GM12878 (cell line): ENCODE results near the gene ZNF454. TPM values are rescaled to one million over a fixed set of nuclear protein-coding genes. Genes with fewer than 3 reads are reported as not detected.

Source experiments
- ATAC-seq: fragments of 200-7000 bp; cut with Tn5 transposase; 3 replicates; pipeline ENCODE4 v1.9.1; 2020; ENCODE audit warnings: mild to moderate bottlenecking, moderate library complexity
- BruUV-seq: library from RNA; stranded (reverse); fragments of 400-500 nt; replicated peaks from 2 replicates; lab custom pipeline; 2021; lab: Mats Ljungman, UMichigan
- CTCF ChIA-PET: fragments of 300-600 bp; sonication (Branson Sonifier 250); formaldehyde crosslinking; extraction: SDS; loops from one replicate; lab custom pipeline; 2021; ENCODE audit warnings: inconsistent platforms; lab: Yijun Ruan, JAX
- POLR2A ChIA-PET: fragments of 350-600 bp; formaldehyde crosslinking; extraction: SDS; loops from one replicate; lab custom pipeline; 2021; ENCODE audit warnings: inconsistent platforms; lab: Charles Lee
- RAD21 ChIA-PET: fragments of 300-600 bp; sonication (Branson Sonifier 250); formaldehyde crosslinking; loops from one replicate; lab custom pipeline; 2023; ENCODE audit warnings: antibody characterized with exemption; ENCODE audit not compliant: unreplicated experiment; lab: Charles Lee
- SMC1A ChIA-PET: fragments of 300-600 bp; sonication (Branson Sonifier 250); formaldehyde crosslinking; loops from one replicate; lab custom pipeline; 2023; ENCODE audit not compliant: unreplicated experiment, uncharacterized antibody; lab: Charles Lee
- DNase-seq: peaks from one replicate; pipeline ENCODE4 v3.0.0-alpha.2; 2011; ENCODE audit warnings: low read depth, low spot score
- FAIRE-seq: peaks from 3 replicates; lab custom pipeline; 2011; peaks lifted over from hg19 to GRCh38; lab: Jason Lieb, UNC
- H2AFZ ChIP-seq: 2 replicates; pipeline ENCODE4 v1.6.0; 2011; ENCODE audit warnings: low read depth, low read length, control low read depth; ENCODE audit not compliant: control insufficient read depth
- H3K27ac ChIP-seq: 2 replicates; pipeline ENCODE4 v1.5.1; 2011; ENCODE audit warnings: control low read depth; ENCODE audit not compliant: control insufficient read depth, insufficient read depth
- H3K27me3 ChIP-seq, 2 experiments: replicated peaks in 1 of 2; 2 replicates each; pipeline versions ENCODE4 v1.6.0 to v1.6.1; 2011; ENCODE audit warnings: low read length in 1 of 2; ENCODE audit not compliant: control insufficient read depth in 2 of 2, insufficient read depth in 2 of 2
- H3K36me3 ChIP-seq, 2 experiments: 2 replicates each; pipeline ENCODE4 v1.5.1; 2011; ENCODE audit warnings: low read length in 1 of 2; ENCODE audit not compliant: control insufficient read depth in 2 of 2, insufficient read depth in 2 of 2
- H3K4me1 ChIP-seq: 2 replicates; pipeline ENCODE4 v1.6.1; 2011; ENCODE audit warnings: mild to moderate bottlenecking, low read length, moderate library complexity, mixed read lengths; ENCODE audit not compliant: control insufficient read depth, insufficient read depth
- H3K4me2 ChIP-seq: 2 replicates; pipeline ENCODE4 v1.6.0; 2011; ENCODE audit warnings: control low read depth; ENCODE audit not compliant: control insufficient read depth, insufficient read depth
- H3K4me3 ChIP-seq: fragments of 200-600 bp; sonication (generic); 2 replicates; pipeline ENCODE4 v1.5.1; 2016
- H3K79me2 ChIP-seq: 2 replicates; pipeline ENCODE4 v1.6.0; 2011; ENCODE audit warnings: low read length; ENCODE audit not compliant: control insufficient read depth, insufficient read depth
- H3K9ac ChIP-seq: 2 replicates; pipeline ENCODE4 v1.8.0; 2011; ENCODE audit warnings: low read length, control low read depth, mixed read lengths; ENCODE audit not compliant: control insufficient read depth, insufficient read depth
- H3K9me3 ChIP-seq: replicated peaks from 3 replicates; pipeline ENCODE4 v1.5.1; 2011; ENCODE audit warnings: mild to moderate bottlenecking, low read length; ENCODE audit not compliant: control insufficient read depth, insufficient read depth
- H4K20me1 ChIP-seq: 2 replicates; pipeline ENCODE4 v1.6.0; 2011; ENCODE audit not compliant: control insufficient read depth, insufficient read depth
- CREB1 ChIP-seq: IDR thresholded peaks from 2 replicates; pipeline ENCODE4 v1.6.1; 2012; ENCODE audit warnings: low read depth, mild to moderate bottlenecking, inconsistent platforms
- JUND ChIP-seq: IDR thresholded peaks from 2 replicates; pipeline ENCODE4 v1.6.1; 2012; ENCODE audit warnings: low read depth, mild to moderate bottlenecking, low read length, improper control_type of control experiment, moderate library complexity
- RB1 ChIP-seq: fragments of 450-650 bp; formaldehyde crosslinking; IDR thresholded peaks from 2 replicates; pipeline ENCODE4 v1.6.1; 2017; ENCODE audit warnings: mild to moderate bottlenecking, borderline replicate concordance
- SPI1 ChIP-seq: IDR thresholded peaks from 2 replicates; pipeline ENCODE4 v1.6.1; 2011; ENCODE audit warnings: low read depth, mild to moderate bottlenecking, low read length, moderate library complexity, borderline replicate concordance; ENCODE audit not compliant: insufficient read depth
- TCF7 ChIP-seq: IDR thresholded peaks from 2 replicates; pipeline ENCODE4 v1.6.1; 2014; ENCODE audit warnings: antibody characterized with exemption, borderline replicate concordance
- YY1 ChIP-seq: IDR thresholded peaks from 2 replicates; pipeline ENCODE4 v1.6.1; 2011; ENCODE audit warnings: low read depth, mild to moderate bottlenecking, low read length
- ZBED1 ChIP-seq: IDR thresholded peaks from 2 replicates; pipeline ENCODE4 v1.6.1; 2016; ENCODE audit warnings: borderline replicate concordance
- ZNF207 ChIP-seq: fragments of 450-650 bp; IDR thresholded peaks from 2 replicates; pipeline ENCODE4 v1.6.1; 2014; ENCODE audit warnings: antibody characterized with exemption, mild to moderate bottlenecking, borderline replicate concordance
- ZNF622 ChIP-seq: fragments of 450-650 bp; IDR thresholded peaks from 2 replicates; pipeline ENCODE4 v1.6.1; 2017; ENCODE audit warnings: mild to moderate bottlenecking, inconsistent platforms
- WGBS: methylation state at CpG from one replicate; pipeline ENCODE4 v1.1.6; 2016; ENCODE audit warnings: low lambda C conversion rate; ENCODE audit not compliant: insufficient replicate concordance, insufficient coverage; ENCODE audit errors: missing lambda C conversion rate; 5-methylcytosine and 5-hydroxymethylcytosine counted together
- in situ Hi-C: fragments of 300-500 bp; cut with MboI; formaldehyde crosslinking; loops from 9 replicates; pipeline ENCODE4 v1.14.3; 2018; ENCODE audit warnings: mixed read lengths
- intact Hi-C: fragments of 100-400 bp; cut with micrococcal nuclease; formaldehyde crosslinking; loops from one replicate; pipeline ENCODE4 v1.14.2; 2022; ENCODE audit not compliant: unreplicated experiment
- polyA plus RNA-seq, 11 experiments: library from polyadenylated mRNA; depleted of rRNA in 4 of 11; unstranded in 6 of 11; stranded (reverse) in 5 of 11; fragments of >200 nt; fragmentation: Nextera tagmentation in 4 of 11; fragmentation: Illumina TruSeq in 1 of 11; extraction: Ambion mirVana in 4 of 11; extraction: Trizol in 1 of 11; gene quantifications; 1 replicate in 1 of 11; 2 replicates in 10 of 11; pipeline versions ENCODE4 v1.2.1 to v1.2.3, GENCODE V29; 2011 to 2016; ENCODE audit warnings: inconsistent platforms in 2 of 11, missing spikeins in 2 of 11, low read depth in 1 of 11
- total RNA-seq, 4 experiments: library from RNA; depleted of rRNA in 3 of 4; stranded (reverse); fragments of >200 nt in 3 of 4; fragmentation: Illumina TruSeq in 1 of 4; extraction: Trizol in 1 of 4; gene quantifications; 2 replicates each; pipeline versions ENCODE4 v1.2.1 to v1.2.3, GENCODE V29; 2013 to 2021

Gene ZNF454
- total and polyA plus RNA-seq, 10 of the 15 experiments (the other 5 are each of a cell fraction or from before 2014, with no cell fraction given), result not detected

DNA sequence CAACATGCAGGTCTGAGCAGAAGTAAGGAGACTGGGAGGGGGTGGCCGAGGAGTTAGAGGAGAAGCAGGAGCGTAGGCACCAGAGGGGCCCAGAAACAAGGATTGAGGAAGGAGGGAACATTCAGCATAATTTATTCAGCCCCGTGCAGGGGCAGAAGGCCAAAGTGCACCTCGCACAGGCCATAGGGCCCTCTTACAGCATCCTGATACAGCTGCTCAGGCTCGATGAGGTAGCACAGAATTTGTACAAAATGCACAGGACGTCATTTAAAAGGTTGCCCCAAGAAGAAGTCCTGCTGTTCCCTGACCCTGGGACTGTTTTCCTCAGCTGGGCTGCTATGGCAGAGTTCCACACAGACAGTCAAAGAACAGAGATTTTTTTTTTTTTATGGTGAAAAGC is 56.2 kb downstream of the ZNF454 start (continued):
- TF ChIP-seq ZNF622 (no peak), JUND (no peak), CREB1 (no peak), YY1 (no peak), SPI1 (no peak), ZBED1 (no peak)

GRCh38 chr5:178998441-178998840 is 57.4 kb downstream of the ZNF454 start:
- no peak overlapping the region for H3K4me3 ChIP-seq
- ChIA-PET SMC1A (no interaction called here), CTCF (no interaction called here), RAD21 (no interaction called here), POLR2A (no interaction called here)
- no peak overlapping the region for H3K9ac ChIP-seq
- H3K4me1 ChIP-seq, result no peaks in the 10 kb centered on the region
- no TSS peak for BruUV-seq
- ATAC-seq, result no peak
- in situ Hi-C loops (no loop called here), intact Hi-C loops (no loop called here)
- H3K79me2 ChIP-seq, result no peaks in the 10 kb centered on the region
- no peaks in the 10 kb centered on the region for H3K36me3 ChIP-seq
- H4K20me1 ChIP-seq, result no peaks in the 10 kb centered on the region
- H3K4me2 ChIP-seq, result no peak overlapping the region
- TF ChIP-seq TCF7 (no peak), ZNF207 (no peak), RB1 (no peak)
- H3K27me3 ChIP-seq, result no peaks in the 10 kb centered on the region
- no peak for DNase-seq
- H2AFZ ChIP-seq, result no peak overlapping the region
- H3K9me3 ChIP-seq, result no peaks in the 10 kb centered on the region; the same call in 2 of the 3 replicates
- no peak overlapping the region for H3K27ac ChIP-seq
- no peak for FAIRE-seq
- WGBS, result 52% methylated on average over 13 of the region's 13 CpGs
